Trophoblast cell (in vitro differentiated cells and primary cell): ENCODE data around the gene GRID1.
A peak's percentile ranks its signal among the peaks of the same experiment; 100 is the strongest.

Experiments used
- DNase-seq, 2 donors: peaks; one replicate each; pipeline ENCODE4 v3.0.0-alpha.2; 2016
- H2AFZ ChIP-seq: 2 replicates; pipeline ENCODE4 v1.6.1; 2013; ENCODE audit warnings: low read length, moderate library complexity, mild to moderate bottlenecking; ENCODE audit not compliant: insufficient read depth, poor library complexity
- H2AK5ac ChIP-seq: 2 replicates; pipeline ENCODE4 v1.6.1; 2013; ENCODE audit warnings: mild to moderate bottlenecking, low read length
- H2BK120ac ChIP-seq: 2 replicates; pipeline ENCODE4 v1.6.1; 2013; ENCODE audit warnings: low read length, mild to moderate bottlenecking, moderate library complexity; ENCODE audit not compliant: insufficient read depth, poor library complexity
- H2BK12ac ChIP-seq: 2 replicates; pipeline ENCODE4 v1.6.1; 2013; ENCODE audit warnings: mild to moderate bottlenecking, low read length, moderate library complexity
- H2BK5ac ChIP-seq: 2 replicates; pipeline ENCODE4 v1.6.1; 2013; ENCODE audit warnings: low read length, low read depth, moderate library complexity, mild to moderate bottlenecking; ENCODE audit not compliant: poor library complexity
- H3K14ac ChIP-seq: 2 replicates; pipeline ENCODE4 v1.6.1; 2013; ENCODE audit warnings: mild to moderate bottlenecking, low read length
- H3K18ac ChIP-seq: 2 replicates; pipeline ENCODE4 v1.6.1; 2013; ENCODE audit warnings: mild to moderate bottlenecking, low read length
- H3K23ac ChIP-seq: 2 replicates; pipeline ENCODE4 v1.6.1; 2013; ENCODE audit warnings: low read length
- H3K27ac ChIP-seq: 2 replicates; pipeline ENCODE4 v1.5.1; 2013; ENCODE audit warnings: low read depth, mild to moderate bottlenecking, inconsistent platforms, low read length, moderate library complexity
- H3K27me3 ChIP-seq: 2 replicates; pipeline ENCODE4 v1.6.1; 2013; ENCODE audit warnings: inconsistent platforms, mild to moderate bottlenecking, low read length, moderate library complexity; ENCODE audit not compliant: insufficient read depth
- H3K36me3 ChIP-seq, 2 experiments: 1 replicate in 1 of 2; 2 replicates in 1 of 2; pipeline ENCODE4 v1.6.1; 2013; ENCODE audit warnings: low read length in 2 of 2, mild to moderate bottlenecking in 2 of 2, moderate library complexity in 1 of 2; ENCODE audit not compliant: insufficient read depth in 2 of 2, control insufficient read depth in 1 of 2
- H3K4ac ChIP-seq: 2 replicates; pipeline ENCODE4 v1.6.1; 2013; ENCODE audit warnings: low read depth, mild to moderate bottlenecking, low read length, moderate library complexity
- H3K4me1 ChIP-seq, 2 experiments: 1 replicate in 1 of 2; 2 replicates in 1 of 2; pipeline ENCODE4 v1.6.1; 2013; ENCODE audit warnings: low read length in 2 of 2, mild to moderate bottlenecking in 2 of 2, moderate library complexity in 1 of 2; ENCODE audit not compliant: insufficient read depth in 2 of 2, control insufficient read depth in 1 of 2
- H3K4me2 ChIP-seq: 2 replicates; pipeline ENCODE4 v1.6.1; 2013; ENCODE audit warnings: inconsistent platforms, mild to moderate bottlenecking, low read length, moderate library complexity
- H3K4me3 ChIP-seq: 2 replicates; pipeline ENCODE4 v1.5.1; 2013; ENCODE audit warnings: mild to moderate bottlenecking, low read depth, low read length, inconsistent platforms
- H3K79me1 ChIP-seq: one replicate; pipeline ENCODE4 v1.6.1; 2013; ENCODE audit warnings: low read length
- H3K79me2 ChIP-seq: 2 replicates; pipeline ENCODE4 v1.6.1; 2013; ENCODE audit warnings: low read length, mild to moderate bottlenecking; ENCODE audit not compliant: control insufficient read depth, insufficient read depth, poor library complexity
- H3K9ac ChIP-seq: 2 replicates; pipeline ENCODE4 v1.6.1; 2013; ENCODE audit warnings: mild to moderate bottlenecking, low read length
- H3K9me3 ChIP-seq: 2 replicates; pipeline ENCODE4 v1.6.1; 2013; ENCODE audit warnings: low read depth, mild to moderate bottlenecking, control low read depth, inconsistent platforms, low read length; ENCODE audit not compliant: insufficient read depth
- H4K12ac ChIP-seq: 2 replicates; pipeline ENCODE4 v1.6.1; 2013; ENCODE audit warnings: low read depth, mild to moderate bottlenecking, low read length, moderate library complexity
- H4K8ac ChIP-seq: 2 replicates; pipeline ENCODE4 v1.6.1; 2013; ENCODE audit warnings: low read depth, mild to moderate bottlenecking, low read length, moderate library complexity
- H4K91ac ChIP-seq: one replicate; pipeline ENCODE4 v1.6.1; 2013; ENCODE audit warnings: low read depth, mild to moderate bottlenecking, low read length, moderate library complexity
- WGBS: extraction: QIAGEN DNeasy Blood & Tissue Kit; methylation state at CpG from one replicate; pipeline ENCODE4 v1.1.7; 2013; ENCODE audit warnings: missing lambda C conversion rate; ENCODE audit not compliant: insufficient read length, insufficient coverage; ENCODE audit errors: extremely low coverage; 5-methylcytosine and 5-hydroxymethylcytosine counted together

The GRID1 gene

DNA sequence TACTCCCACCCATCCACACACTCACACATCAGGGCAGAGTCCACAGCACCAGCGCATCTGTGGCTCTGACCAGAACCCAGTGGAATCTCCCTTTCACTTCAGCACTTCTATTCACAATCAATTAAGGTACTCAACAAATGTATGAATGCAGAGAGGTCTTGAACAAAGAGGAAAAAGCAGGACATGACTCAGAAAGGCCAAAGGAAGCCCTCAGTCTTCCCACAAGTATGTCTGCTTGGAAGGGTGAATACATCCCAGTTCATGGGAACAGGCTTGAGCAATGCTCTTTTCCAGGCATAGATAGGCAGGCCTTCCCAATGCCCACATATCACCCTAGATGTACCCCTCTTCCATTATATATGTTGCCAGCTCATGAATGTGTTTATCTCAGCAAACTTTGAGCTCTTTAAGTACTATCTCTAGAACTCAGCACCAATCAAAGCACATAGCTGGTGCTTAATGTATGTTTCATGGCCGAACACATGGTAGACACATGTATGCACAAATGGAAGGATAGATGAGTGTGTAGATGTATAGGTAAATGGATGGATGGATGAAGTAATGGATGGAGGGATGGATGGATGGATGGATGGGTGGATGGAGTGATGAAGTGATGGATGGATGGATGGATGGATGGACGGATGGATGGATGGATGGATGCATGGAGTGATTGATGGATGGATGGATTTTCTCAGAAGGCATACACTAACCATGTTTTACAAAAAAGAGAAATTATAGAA is 507.6 kb downstream of the GRID1 start:
- Histone ChIP-seq H3K4me3 (no peak overlapping the region), H3K18ac (no peak overlapping the region), H3K79me2 (no peaks in the 10 kb centered on the region), H3K36me3 (no peaks in the 10 kb centered on the region), H4K8ac (no peak overlapping the region), H3K4ac (no peak overlapping the region), H2AFZ (no peak overlapping the region), H4K91ac (no peak overlapping the region), H4K12ac (no peak overlapping the region), H2BK120ac (no peak overlapping the region), H3K27me3 (no peaks in the 10 kb centered on the region), H3K9me3 (no peaks in the 10 kb centered on the region), H3K14ac (no peak overlapping the region), H3K9ac (no peak overlapping the region), H3K4me2 (no peak overlapping the region), H2BK12ac (no peak overlapping the region), H3K27ac (no peak overlapping the region), H3K23ac (no peak overlapping the region), H3K4me1 (peaks cover 9 to 16% of the 10 kb centered on the region in 2 experiments), H2AK5ac (no peak overlapping the region), H3K79me1 (no peaks in the 10 kb centered on the region), H2BK5ac (no peak overlapping the region)
- no peak for DNase-seq
- 100% methylated on average over 1 of the region's 3 CpGs for WGBS

- Histone ChIP-seq H2AK5ac (no peak overlapping the region), H4K12ac (no peak overlapping the region), H3K4me1 (peaks cover 1 to 5% of the 10 kb centered on the region in 2 experiments), H2AFZ (no peak overlapping the region), H3K4ac (no peak overlapping the region), H2BK120ac (no peak overlapping the region), H3K4me2 (no peak overlapping the region), H3K36me3 (no peaks in the 10 kb centered on the region), H3K23ac (no peak overlapping the region), H2BK5ac (no peak overlapping the region), H4K91ac (no peak overlapping the region), H3K4me3 (no peak overlapping the region), H4K8ac (no peak overlapping the region), H3K79me1 (no peaks in the 10 kb centered on the region), H3K27ac (no peak overlapping the region), H3K27me3 (no peaks in the 10 kb centered on the region), H3K9ac (no peak overlapping the region), H3K14ac (no peak overlapping the region), H3K18ac (no peak overlapping the region), H2BK12ac (no peak overlapping the region), H3K9me3 (no peaks in the 10 kb centered on the region), H3K79me2 (no peaks in the 10 kb centered on the region)
- DNase-seq: peak; percentile 60 to 74
- WGBS: no CpG with 5 or more reads among the region's 3 CpGs
Observed at GRCh38 chr10:85857791-85858190, 508.8 kb downstream of the GRID1 start.

DNA sequence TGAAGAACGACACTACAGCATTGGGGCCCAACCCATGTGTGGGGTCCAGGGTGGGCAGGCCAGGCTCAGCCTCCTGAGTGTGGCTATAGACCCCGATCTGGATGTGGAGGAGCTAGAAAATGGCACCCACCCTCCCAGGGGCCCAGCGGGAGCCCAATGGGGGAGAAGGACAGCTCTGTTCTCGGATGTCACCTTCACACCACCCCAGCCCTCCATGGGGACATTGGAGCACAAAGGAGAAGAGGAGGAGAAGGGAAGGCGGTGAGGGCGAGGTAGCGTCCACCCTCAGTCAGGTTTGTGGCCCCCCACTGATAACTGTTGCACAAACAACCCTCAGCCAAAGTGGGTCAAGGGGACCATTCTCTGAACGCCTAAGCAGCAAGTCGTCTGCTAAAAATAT is 509.3 kb downstream of the GRID1 start:
- Histone ChIP-seq H4K91ac (no peak overlapping the region), H3K4me1 (peaks cover 0 to 1% of the 10 kb centered on the region in 2 experiments), H2BK12ac (no peak overlapping the region), H2AFZ (no peak overlapping the region), H3K14ac (no peak overlapping the region), H3K23ac (no peak overlapping the region), H3K9ac (no peak overlapping the region), H2BK5ac (no peak overlapping the region), H3K27me3 (no peaks in the 10 kb centered on the region), H3K4ac (no peak overlapping the region), H3K18ac (no peak overlapping the region), H3K36me3 (no peaks in the 10 kb centered on the region), H4K8ac (no peak overlapping the region), H3K4me3 (no peak overlapping the region), H3K27ac (no peak overlapping the region), H3K4me2 (no peak overlapping the region), H3K79me2 (no peaks in the 10 kb centered on the region), H2AK5ac (no peak overlapping the region), H2BK120ac (no peak overlapping the region), H3K79me1 (no peaks in the 10 kb centered on the region), H3K9me3 (peaks cover 2% of the 10 kb centered on the region), H4K12ac (no peak overlapping the region)
- DNase-seq: no peak
- no CpG with 5 or more reads among the region's 9 CpGs for WGBS

DNA sequence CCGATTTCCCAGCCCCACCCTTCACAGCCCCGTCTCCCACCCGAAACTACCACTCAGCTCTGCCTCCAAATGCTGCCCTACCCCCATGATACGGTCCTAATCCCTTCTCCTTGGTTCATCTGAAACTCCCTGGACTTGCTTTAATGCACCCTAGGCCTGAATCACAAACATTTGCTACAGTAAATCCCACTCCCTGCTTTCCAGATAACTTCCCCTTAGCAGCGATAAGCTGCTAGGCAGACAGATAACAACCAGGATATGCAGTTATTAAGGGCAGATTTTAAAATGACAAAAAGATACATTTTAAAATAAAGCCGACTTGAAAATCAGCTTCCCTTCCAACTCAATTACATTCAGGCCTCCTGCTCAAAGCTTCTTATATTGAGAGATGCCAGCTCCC is 514.7 kb downstream of the GRID1 start:
- Histone ChIP-seq H3K79me1 (no peaks in the 10 kb centered on the region), H4K12ac (no peak overlapping the region), H3K79me2 (no peaks in the 10 kb centered on the region), H3K18ac (no peak overlapping the region), H4K91ac (no peak overlapping the region), H2BK5ac (no peak overlapping the region), H3K27me3 (no peaks in the 10 kb centered on the region), H3K9me3 (peaks cover 5% of the 10 kb centered on the region), H3K4me2 (no peak overlapping the region), H2BK120ac (no peak overlapping the region), H3K4ac (no peak overlapping the region), H3K23ac (no peak overlapping the region), H4K8ac (no peak overlapping the region), H3K9ac (no peak overlapping the region), H2BK12ac (no peak overlapping the region), H3K14ac (no peak overlapping the region), H3K36me3 (no peaks in the 10 kb centered on the region), H3K27ac (no peak overlapping the region), H3K4me1 (no peaks in the 10 kb centered on the region), H2AK5ac (no peak overlapping the region), H2AFZ (no peak overlapping the region), H3K4me3 (no peak overlapping the region)
- WGBS: no CpG with 5 or more reads among the region's 6 CpGs
- no peak for DNase-seq
